GM18907 (cell line): ENCODE measurements around the gene EFNA5.
"Not testable (repeated sequence)": the region's sequence is repeated elsewhere in the genome, so short reads cannot be mapped to it uniquely, and the experiment has no call there.

Experiments
- ATAC-seq: cut with Tn5 transposase; IDR thresholded peaks from one replicate; pipeline ENCODE4 v1.9.1; 2021; ENCODE audit warnings: mild to moderate bottlenecking, moderate library complexity; ENCODE audit not compliant: unreplicated experiment

Gene EFNA5

GRCh38 chr5:107346580-107346979, 324.2 kb downstream of the EFNA5 start:
- ATAC-seq, result not testable (repeated sequence)

GRCh38 chr5:107342371-107342770, 328.4 kb downstream of the EFNA5 start:
- ATAC-seq, result no peak

- no peak for ATAC-seq
Measured at GRCh38 chr5:107341376-107342084, 329.2 kb downstream of the EFNA5 start.

- no peak for ATAC-seq
Measured at GRCh38 chr5:107340631-107341030, 330.1 kb downstream of the EFNA5 start.

- ATAC-seq, result no peak
Measured at GRCh38 chr5:107338335-107338734, 332.4 kb downstream of the EFNA5 start.

- ATAC-seq, result no peak
Measured at GRCh38 chr5:107337281-107337680, 333.5 kb downstream of the EFNA5 start.

GRCh38 chr5:107331882-107332281, 338.9 kb downstream of the EFNA5 start:
- ATAC-seq, result no peak

- no peak for ATAC-seq
Measured at GRCh38 chr5:107331312-107331711, 339.4 kb downstream of the EFNA5 start.

GRCh38 chr5:107330903-107331302, 339.8 kb downstream of the EFNA5 start:
- no peak for ATAC-seq

GRCh38 chr5:107329850-107330249, 340.9 kb downstream of the EFNA5 start:
- ATAC-seq, result peak; percentile 91
